H1 (cell line): Measurements from ENCODE around the gene KLHL29. TPM values are rescaled to one million over a fixed set of nuclear protein-coding genes. Genes with fewer than 3 reads are reported as not detected.

Experiments used
- CTCF ChIA-PET: fragments of 300-600 bp; sonication (Branson Sonifier 250); formaldehyde crosslinking; loops from one replicate; lab custom pipeline; 2021; ENCODE audit not compliant: partially characterized antibody; lab: Charles Lee
- POLR2A ChIA-PET: fragments of 300-600 bp; sonication (Branson Sonifier 250); formaldehyde crosslinking; loops from one replicate; lab custom pipeline; 2021; ENCODE audit warnings: inconsistent platforms; ENCODE audit not compliant: partially characterized antibody; lab: Charles Lee
- DNase-seq, 2 experiments: peaks; one replicate each; pipeline versions ENCODE4 v3.0.0 to v3.0.0-alpha.2; 2010 to 2022; ENCODE audit warnings: low spot score in 2 of 2, low read depth in 1 of 2, mixed read lengths in 1 of 2
- FAIRE-seq: peaks from 2 replicates; lab custom pipeline; 2011; peaks lifted over from hg19 to GRCh38; lab: Jason Lieb, UNC
- H2AFZ ChIP-seq: 2 replicates; pipeline ENCODE4 v1.8.1; 2012; ENCODE audit warnings: low read length, inconsistent platforms
- H2AK5ac ChIP-seq: 2 replicates; pipeline ENCODE4 v1.6.1; 2013; ENCODE audit warnings: low read depth, low read length
- H2BK120ac ChIP-seq: replicated peaks from 2 replicates; pipeline ENCODE3; 2013; ENCODE audit warnings: low read depth, low read length, inconsistent platforms
- H2BK12ac ChIP-seq: 2 replicates; pipeline ENCODE4 v1.6.1; 2013; ENCODE audit warnings: low read depth, low read length
- H2BK15ac ChIP-seq: 2 replicates; pipeline ENCODE4 v1.6.1; 2013; ENCODE audit warnings: low read length
- H2BK20ac ChIP-seq: 2 replicates; pipeline ENCODE4 v1.6.1; 2013; ENCODE audit warnings: low read length
- H2BK5ac ChIP-seq: 2 replicates; pipeline ENCODE4 v1.6.1; 2013; ENCODE audit warnings: low read depth, low read length
- H3K14ac ChIP-seq: 2 replicates; pipeline ENCODE4 v1.6.1; 2013; ENCODE audit warnings: inconsistent platforms; ENCODE audit not compliant: insufficient read length
- H3K18ac ChIP-seq: 2 replicates; pipeline ENCODE4 v1.6.1; 2013; ENCODE audit warnings: low read length; ENCODE audit errors: extremely low read depth
- H3K23ac ChIP-seq: 2 replicates; pipeline ENCODE4 v1.6.1; 2013; ENCODE audit warnings: inconsistent platforms; ENCODE audit not compliant: insufficient read length
- H3K23me2 ChIP-seq: 2 replicates; pipeline ENCODE4 v1.6.1; 2013; ENCODE audit warnings: low read depth, low read length
- H3K27ac ChIP-seq: 2 replicates; pipeline ENCODE4 v1.6.1; 2011; ENCODE audit warnings: low read depth, low read length, inconsistent platforms
- H3K27me3 ChIP-seq, 4 experiments: replicated peaks in 1 of 4; 1 replicate in 1 of 4; 2 replicates in 3 of 4; pipeline versions ENCODE4 v1.6.1 to v1.8.1; 2011 to 2013; ENCODE audit warnings: low read length in 3 of 4, mild to moderate bottlenecking in 3 of 4, inconsistent platforms in 2 of 4, mixed read lengths in 2 of 4, moderate library complexity in 1 of 4; ENCODE audit not compliant: control insufficient read depth in 3 of 4, insufficient read depth in 3 of 4; ENCODE audit errors: extremely low read depth in 1 of 4
- H3K36me3 ChIP-seq, 4 experiments: 2 replicates each; pipeline versions ENCODE4 v1.6.1 to v1.8.1; 2011 to 2013; ENCODE audit warnings: mild to moderate bottlenecking in 4 of 4, low read length in 3 of 4, moderate library complexity in 2 of 4, control low read depth in 1 of 4, inconsistent platforms in 1 of 4; ENCODE audit not compliant: insufficient read depth in 4 of 4, control insufficient read depth in 2 of 4
- H3K4ac ChIP-seq: replicated peaks from 2 replicates; pipeline ENCODE3; 2013; ENCODE audit warnings: low read length, low read depth, mixed read lengths, inconsistent platforms; ENCODE audit not compliant: insufficient read length
- H3K4me1 ChIP-seq, 4 experiments: replicated peaks in 1 of 4; 1 replicate in 1 of 4; 2 replicates in 3 of 4; pipeline versions ENCODE4 v1.6.1 to v1.8.1; 2011 to 2013; ENCODE audit warnings: low read length in 3 of 4, inconsistent platforms in 2 of 4, mixed read lengths in 1 of 4; ENCODE audit not compliant: insufficient read depth in 4 of 4, control insufficient read depth in 3 of 4
- H3K4me2 ChIP-seq, 2 experiments: 2 replicates each; pipeline versions ENCODE4 v1.6.1 to v1.8.1; 2011 to 2013; ENCODE audit warnings: low read depth in 2 of 2, low read length in 2 of 2, control low read depth in 1 of 2, inconsistent platforms in 1 of 2, mild to moderate bottlenecking in 1 of 2; ENCODE audit not compliant: insufficient read depth in 1 of 2
- H3K4me3 ChIP-seq, 4 experiments: fragments of 200-600, 300-600 bp in 1 of 4; sonication (generic), shearing (Covaris generic), sonication (Bioruptor Twin) in 1 of 4; 2 replicates each; pipeline versions ENCODE4 v1.5.1 to v1.8.1; 2011 to 2016; ENCODE audit warnings: low read length in 4 of 4, low read depth in 3 of 4, control low read depth in 2 of 4, inconsistent platforms in 2 of 4, mild to moderate bottlenecking in 2 of 4, mixed read lengths in 1 of 4, moderate library complexity in 1 of 4; ENCODE audit not compliant: insufficient read depth in 2 of 4; ENCODE audit errors: extremely low read depth in 1 of 4
- H3K56ac ChIP-seq: replicated peaks from 2 replicates; pipeline ENCODE3; 2013; ENCODE audit warnings: low read depth, mild to moderate bottlenecking, mixed read lengths, low read length, inconsistent platforms; ENCODE audit not compliant: insufficient read length
- H3K79me1 ChIP-seq: 2 replicates; pipeline ENCODE4 v1.6.1; 2013; ENCODE audit warnings: low read depth, low read length, control low read depth
- H3K79me2 ChIP-seq, 2 experiments: 2 replicates each; pipeline versions ENCODE4 v1.6.1 to v1.8.1; 2012 to 2013; ENCODE audit warnings: low read length in 2 of 2, mild to moderate bottlenecking in 2 of 2, inconsistent platforms in 1 of 2; ENCODE audit not compliant: insufficient read depth in 2 of 2, control insufficient read depth in 1 of 2
- H3K9ac ChIP-seq, 4 experiments: replicated peaks in 1 of 4; 1 replicate in 1 of 4; 2 replicates in 3 of 4; pipeline versions ENCODE4 v1.6.1 to v1.8.1; 2011 to 2013; ENCODE audit warnings: low read depth in 3 of 4, low read length in 3 of 4, control low read depth in 2 of 4, mild to moderate bottlenecking in 2 of 4, moderate library complexity in 2 of 4, inconsistent platforms in 1 of 4; ENCODE audit errors: extremely low read depth in 1 of 4
- H3K9me3 ChIP-seq, 2 experiments: 2 replicates each; pipeline versions ENCODE4 v1.6.1 to v1.8.1; 2012 to 2013; ENCODE audit warnings: mild to moderate bottlenecking in 2 of 2, moderate library complexity in 2 of 2, control low read depth in 1 of 2, inconsistent platforms in 1 of 2, low read depth in 1 of 2, low read length in 1 of 2, mixed read lengths in 1 of 2; ENCODE audit not compliant: insufficient read depth in 2 of 2
- H4K20me1 ChIP-seq, 2 experiments: replicated peaks in 1 of 2; 2 replicates each; pipeline versions ENCODE3 to v1.8.1; 2011 to 2013; ENCODE audit warnings: inconsistent platforms in 2 of 2, low read length in 2 of 2, mild to moderate bottlenecking in 1 of 2; ENCODE audit not compliant: insufficient read depth in 2 of 2, control insufficient read depth in 1 of 2
- H4K5ac ChIP-seq: 2 replicates; pipeline ENCODE4 v1.6.1; 2013; ENCODE audit warnings: low read length, low read depth, mixed read lengths, inconsistent platforms; ENCODE audit not compliant: insufficient read length
- H4K8ac ChIP-seq: 2 replicates; pipeline ENCODE4 v1.8.0; 2013; ENCODE audit warnings: mild to moderate bottlenecking, moderate library complexity, low read length, inconsistent platforms; ENCODE audit not compliant: insufficient read depth; ENCODE audit errors: extremely low read depth
- H4K91ac ChIP-seq: replicated peaks from 2 replicates; pipeline ENCODE3; 2013; ENCODE audit warnings: low read length, mixed read lengths, inconsistent platforms; ENCODE audit not compliant: insufficient read length
- CHD2 ChIP-seq: IDR thresholded peaks from 2 replicates; pipeline ENCODE4 v1.6.1; 2012; ENCODE audit warnings: low read length, improper control_type of control experiment
- SUZ12 ChIP-seq: fragments of 200-600 bp; sonication (generic); IDR thresholded peaks from 2 replicates; pipeline ENCODE4 v1.6.1; 2012; ENCODE audit warnings: mild to moderate bottlenecking, inconsistent platforms, low read length, moderate library complexity, mixed read lengths
- ZNF274 ChIP-seq: IDR thresholded peaks from 2 replicates; pipeline ENCODE4 v1.7.0; 2012; ENCODE audit warnings: low read length, borderline replicate concordance; ENCODE audit errors: extremely low read depth
- WGBS, 2 experiments: shearing (Covaris generic) in 1 of 2; methylation state at CpG; one replicate each; pipeline versions ENCODE4 v1.1.6 to v1.1.7; 2013 to 2015; ENCODE audit warnings: low lambda C conversion rate in 2 of 2, mixed read lengths in 2 of 2, inconsistent platforms in 1 of 2, low coverage in 1 of 2, missing lambda C conversion rate in 1 of 2; ENCODE audit not compliant: insufficient replicate concordance in 2 of 2, insufficient coverage in 1 of 2, insufficient read length in 1 of 2; ENCODE audit errors: extremely low coverage in 1 of 2, missing lambda C conversion rate in 1 of 2; 5-methylcytosine and 5-hydroxymethylcytosine counted together
- polyA plus RNA-seq, 7 experiments: library from polyadenylated mRNA; depleted of rRNA in 3 of 7; stranded (reverse) in 5 of 7; unstranded in 2 of 7; fragments of >200 nt in 5 of 7; fragments of 200-250 nt in 2 of 7; gene quantifications; 1 replicate in 5 of 7; 2 replicates in 1 of 7; 4 replicates in 1 of 7; pipeline versions ENCODE4 v1.2.1 to v1.2.3, GENCODE V29; 2011 to 2013; ENCODE audit warnings: missing spikeins in 2 of 7, mixed read lengths in 2 of 7
- total RNA-seq: library from RNA; stranded (reverse); fragmentation: NEBNext Ultra II Directional; extraction: Animal tissue kit (Norgen Biotek cat#: 25700); gene quantifications from 2 replicates; pipeline ENCODE4 v1.2.1, GENCODE V29; 2021

Gene KLHL29
- total and polyA plus RNA-seq, 2 of the 8 experiments (the other 6 are each of a cell fraction or from before 2014, with no cell fraction given), result 1.1 to 4.7 TPM

GRCh38 chr2:23660237-23660636 is 275.3 kb downstream of the KLHL29 start:
- Histone ChIP-seq H2BK5ac (no peak overlapping the region), H2BK15ac (no peak overlapping the region), H2BK120ac (no peak overlapping the region), H2AFZ (no peak overlapping the region), H3K79me1 (no peaks in the 10 kb centered on the region), H3K23me2 (no peaks in the 10 kb centered on the region), H3K23ac (no peak overlapping the region), H2BK12ac (no peak overlapping the region), H4K20me1 (no peaks in the 10 kb centered on the region), H3K27me3 (peaks cover 0 to 6% (median under 1%) of the 10 kb centered on the region in 4 experiments; a peak in 2 of 7 replicates), H4K91ac (no peak overlapping the region), H2BK20ac (no peak overlapping the region), H4K5ac (no peak overlapping the region), H3K18ac (no peak overlapping the region), H3K79me2 (no peaks in the 10 kb centered on the region), H2AK5ac (no peak overlapping the region), H3K9ac (no peak overlapping the region), H3K56ac (no peak overlapping the region), H4K8ac (no peak overlapping the region), H3K9me3 (no peaks in the 10 kb centered on the region), H3K36me3 (no peaks in the 10 kb centered on the region; a peak in 1 of 8 replicates), H3K4me2 (no peak overlapping the region), H3K4me1 (peaks cover 0 to 3% (median 0%) of the 10 kb centered on the region in 4 experiments; a peak in 2 of 7 replicates), H3K14ac (no peak overlapping the region), H3K4ac (no peak overlapping the region), H3K27ac (no peak overlapping the region), H3K4me3 (no peak overlapping the region)
- DNase-seq, result no peak
- WGBS, 2 experiments, result 83% methylated on average over 2 of the region's 2 CpGs; no CpG with 5 or more reads in 1 of the 2 experiments
- ChIA-PET CTCF (interaction anchor here (1.5 to 7.8 kb wide), 4 partner anchors 12 to 141 kb away, joined by 4 to 35 read pairs (median 7); no protein-coding TSS in a partner anchor), POLR2A (interaction anchor here (0.9 kb wide), 1 partner anchor 14 kb away, joined by 3 read pairs; no protein-coding TSS in a partner anchor)
- FAIRE-seq, result no peak
- no peak for TF ChIP-seq ZNF274
- no peak for TF ChIP-seq CHD2
- TF ChIP-seq SUZ12, result no peak
